VCaP (cell line): ENCODE data around the gene PDK4.

Experiments used
- H3K27ac ChIP-seq: fragments of 450-650 bp; 2 replicates; pipeline ENCODE4 v1.5.1; 2017
- CTCF ChIP-seq: fragments of 450-650 bp; conservative IDR thresholded peaks from 2 replicates; pipeline ENCODE4 v1.5.1; 2017; ENCODE audit warnings: mild to moderate bottlenecking, moderate library complexity

PDK4 gene

GRCh38 chr7:95628831-95629439, 32.6 kb upstream of the PDK4 start:
- H3K27ac ChIP-seq = no peak overlapping the region
- no peak for TF ChIP-seq CTCF

GRCh38 chr7:95623788-95624187, 27.5 kb upstream of the PDK4 start:
- TF ChIP-seq CTCF = no peak
- no peak overlapping the region for H3K27ac ChIP-seq

- TF ChIP-seq CTCF = no peak
- H3K27ac ChIP-seq = peak overlapping the region; percentile 40
Observed at GRCh38 chr7:95622859-95623258, 26.5 kb upstream of the PDK4 start.

- H3K27ac ChIP-seq = peak overlapping the region; percentile 40
- no peak for TF ChIP-seq CTCF
Observed at GRCh38 chr7:95622001-95622549, 25.8 kb upstream of the PDK4 start.

GRCh38 chr7:95621404-95621803, 25.1 kb upstream of the PDK4 start:
- TF ChIP-seq CTCF = no peak
- no peak overlapping the region for H3K27ac ChIP-seq

GRCh38 chr7:95620631-95621030, 24.3 kb upstream of the PDK4 start:
- no peak overlapping the region for H3K27ac ChIP-seq
- no peak for TF ChIP-seq CTCF

- H3K27ac ChIP-seq = no peak overlapping the region
- no peak for TF ChIP-seq CTCF
Observed at GRCh38 chr7:95619921-95620320, 23.6 kb upstream of the PDK4 start.
